Naive thymus-derived CD8-positive, alpha-beta T cell (primary cell): Measurements from ENCODE around the gene LITAFD. TPM values are rescaled to one million over a fixed set of nuclear protein-coding genes. Genes with fewer than 3 reads are reported as not detected.
A peak's percentile ranks its signal among the peaks of the same experiment; 100 is the strongest.

ENCODE experiments used
- ATAC-seq, 2 donors: fragments of 150-1000 bp; cut with Tn5 transposase in 1 of 2; sonication (Bioruptor Pico), chemical (Tn5 transposase) in 1 of 2; 1 replicate in 1 of 2; 2 replicates in 1 of 2; pipeline ENCODE4 v1.10.0; 2021; ENCODE audit warnings: mild to moderate bottlenecking in 2 of 2, moderate library complexity in 2 of 2
- POLR2A ChIA-PET: fragments of 350-600 bp; sonication (Branson Sonifier 250); formaldehyde crosslinking; loops from one replicate; lab custom pipeline; 2021; ENCODE audit warnings: antibody characterized with exemption; lab: Charles Lee
- DNase-seq, 10 donors: peaks; one replicate each; pipeline versions ENCODE4 v3.0.0 to v3.0.0-alpha.2; 2020 to 2022
- H3K27ac Mint-ChIP-seq, 10 donors: one replicate each; pipeline ENCODE4 v1.8.0; 2020 to 2022; ENCODE audit warnings: mild to moderate bottlenecking in 10 of 10, mixed read lengths in 10 of 10, moderate library complexity in 4 of 10, inconsistent platforms in 1 of 10
- H3K27me3 Mint-ChIP-seq, 5 donors: one replicate each; pipeline ENCODE4 v1.8.0; 2021 to 2022; ENCODE audit warnings: mixed read lengths in 5 of 5
- H3K36me3 Mint-ChIP-seq, 3 donors: one replicate each; pipeline ENCODE4 v1.8.0; 2020 to 2022; ENCODE audit warnings: mixed read lengths in 3 of 3, mild to moderate bottlenecking in 2 of 3, inconsistent platforms in 1 of 3
- H3K4me1 Mint-ChIP-seq, 4 donors: one replicate each; pipeline ENCODE4 v1.8.0; 2021 to 2022; ENCODE audit warnings: mixed read lengths in 4 of 4
- H3K4me3 Mint-ChIP-seq, 10 donors: one replicate each; pipeline ENCODE4 v1.8.0; 2020 to 2022; ENCODE audit warnings: mild to moderate bottlenecking in 10 of 10, mixed read lengths in 10 of 10, moderate library complexity in 6 of 10, inconsistent platforms in 1 of 10
- H3K9me3 Mint-ChIP-seq, 9 donors: one replicate each; pipeline ENCODE4 v1.8.0; 2020 to 2022; ENCODE audit warnings: mixed read lengths in 9 of 9, mild to moderate bottlenecking in 3 of 9, inconsistent platforms in 1 of 9, moderate library complexity in 1 of 9
- polyA plus RNA-seq, 3 donors: library from polyadenylated mRNA; unstranded; fragments of 300-500 nt; fragmentation: Illumina TruSeq; gene quantifications; one replicate each; pipeline ENCODE4 v1.2.3, GENCODE V29; 2021
- total RNA-seq, 8 experiments: library from RNA in 2 of 8; stranded (reverse) in 2 of 8; gene quantifications; one replicate each; pipeline ENCODE4 v1.2.3 and lab custom pipeline; 2021 to 2026

Gene LITAFD
- total and polyA plus RNA-seq, 5 experiments from 2014 or later = not detected

DNA sequence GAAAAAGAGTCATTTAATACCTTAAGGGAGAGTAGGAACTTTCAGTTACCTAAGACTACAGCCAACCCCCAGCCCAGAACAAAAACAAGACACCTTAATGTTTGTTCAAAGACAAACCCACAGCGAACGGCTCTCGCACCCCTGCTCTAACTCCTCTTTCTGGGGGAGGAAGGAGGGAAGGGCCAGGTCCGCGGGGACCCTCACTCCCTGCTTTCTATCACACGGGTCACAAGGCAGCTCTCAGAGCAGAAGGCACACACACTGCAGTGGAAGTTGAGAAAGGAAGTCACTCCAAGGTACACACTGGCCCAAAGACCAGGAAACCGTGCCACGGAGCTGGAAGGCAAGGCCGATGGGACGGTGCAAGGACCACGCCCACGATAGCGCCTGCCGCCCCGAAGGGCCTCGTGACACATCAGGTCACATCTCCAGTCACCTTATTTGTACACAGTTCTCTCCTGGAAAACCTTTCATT, 10.0 kb downstream of the LITAFD start:
- peak overlapping the region in 3 of 10 donors; percentile 61 to 66 (median 65) for H3K27ac Mint-ChIP-seq
- no peaks in the 10 kb centered on the region for H3K27me3 Mint-ChIP-seq
- ATAC-seq = no peak
- POLR2A ChIA-PET = no interaction called here
- H3K36me3 Mint-ChIP-seq = peaks cover 4 to 64% (median 20%) of the 10 kb centered on the region in 3 donors
- no peaks in the 10 kb centered on the region for H3K9me3 Mint-ChIP-seq
- H3K4me3 Mint-ChIP-seq = no peak overlapping the region
- peaks cover 0 to 11% (median 4%) of the 10 kb centered on the region in 4 donors for H3K4me1 Mint-ChIP-seq
- no peak for DNase-seq

DNA sequence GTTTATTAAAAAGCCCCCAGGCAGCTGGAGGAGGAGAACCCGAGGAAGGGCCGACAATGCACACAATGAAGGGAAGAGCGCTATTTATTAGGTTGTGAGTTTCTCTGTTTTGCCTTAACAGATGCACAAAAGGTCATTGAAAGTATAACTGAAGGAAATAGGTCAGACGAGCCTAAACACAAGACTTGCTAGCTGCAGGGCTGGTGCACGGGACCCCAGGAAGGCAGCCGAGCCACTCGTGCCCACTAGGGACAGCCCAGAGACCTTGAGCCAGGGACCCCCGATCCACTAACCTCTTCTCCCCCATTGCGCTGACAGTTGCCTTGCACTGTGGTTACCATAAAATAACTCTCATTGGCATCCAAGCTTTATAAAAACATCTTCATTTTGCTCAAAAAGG, 11.3 kb downstream of the LITAFD start:
- H3K4me3 Mint-ChIP-seq = no peak overlapping the region
- H3K9me3 Mint-ChIP-seq = no peaks in the 10 kb centered on the region
- DNase-seq (no peak), ATAC-seq (no peak)
- peak overlapping the region in 1 of 10 donors; percentile 45 for H3K27ac Mint-ChIP-seq
- POLR2A ChIA-PET = no interaction called here
- no peaks in the 10 kb centered on the region for H3K27me3 Mint-ChIP-seq
- peaks cover 0 to 11% (median 0%) of the 10 kb centered on the region in 4 donors for H3K4me1 Mint-ChIP-seq
- H3K36me3 Mint-ChIP-seq = peaks cover 4 to 76% (median 24%) of the 10 kb centered on the region in 3 donors

DNA sequence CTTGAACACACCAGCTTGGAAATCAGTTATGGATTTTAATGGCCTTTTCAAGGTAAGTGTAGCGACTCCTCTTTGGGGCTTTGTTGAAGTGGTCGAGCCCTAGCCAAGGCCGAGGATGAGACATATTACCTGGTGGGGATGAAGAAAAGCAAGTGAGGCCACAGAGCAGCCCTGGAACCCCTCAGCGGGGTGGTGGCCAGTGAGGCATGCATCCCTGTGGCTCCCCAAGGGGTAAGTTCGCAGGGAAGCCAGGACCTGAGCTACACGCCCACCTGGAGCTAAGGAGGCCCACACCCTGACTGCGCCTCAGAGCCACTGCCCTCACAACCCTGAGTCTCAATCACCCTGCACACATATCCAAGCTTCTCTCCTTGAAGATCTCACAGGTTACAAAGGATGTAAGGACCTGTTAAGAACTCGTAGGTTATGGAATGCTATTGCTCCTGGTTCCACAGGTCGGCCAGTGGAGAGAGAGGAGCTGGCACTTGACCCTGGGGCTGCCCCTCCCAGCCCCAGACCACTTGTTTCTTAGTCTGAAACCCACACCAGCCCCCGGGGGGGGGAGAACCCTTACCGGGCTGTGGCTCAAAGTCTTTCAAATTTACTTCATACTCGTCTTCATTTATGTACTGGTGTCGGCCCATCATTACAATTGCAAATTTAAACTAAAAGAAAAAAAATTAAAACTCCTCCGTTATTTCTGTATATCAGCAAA, 12.0 kb downstream of the LITAFD start:
- Mint-ChIP-seq H3K4me3 (no peak overlapping the region), H3K4me1 (peaks cover 0 to 11% (median 0%) of the 10 kb centered on the region in 4 donors), H3K27ac (peak overlapping the region in 2 of 10 donors; percentile 51 to 77), H3K9me3 (no peaks in the 10 kb centered on the region), H3K36me3 (peaks cover 4 to 83% (median 27%) of the 10 kb centered on the region in 3 donors), H3K27me3 (no peaks in the 10 kb centered on the region)
- POLR2A ChIA-PET = no interaction called here
- no peak for ATAC-seq
- DNase-seq = no peak

DNA sequence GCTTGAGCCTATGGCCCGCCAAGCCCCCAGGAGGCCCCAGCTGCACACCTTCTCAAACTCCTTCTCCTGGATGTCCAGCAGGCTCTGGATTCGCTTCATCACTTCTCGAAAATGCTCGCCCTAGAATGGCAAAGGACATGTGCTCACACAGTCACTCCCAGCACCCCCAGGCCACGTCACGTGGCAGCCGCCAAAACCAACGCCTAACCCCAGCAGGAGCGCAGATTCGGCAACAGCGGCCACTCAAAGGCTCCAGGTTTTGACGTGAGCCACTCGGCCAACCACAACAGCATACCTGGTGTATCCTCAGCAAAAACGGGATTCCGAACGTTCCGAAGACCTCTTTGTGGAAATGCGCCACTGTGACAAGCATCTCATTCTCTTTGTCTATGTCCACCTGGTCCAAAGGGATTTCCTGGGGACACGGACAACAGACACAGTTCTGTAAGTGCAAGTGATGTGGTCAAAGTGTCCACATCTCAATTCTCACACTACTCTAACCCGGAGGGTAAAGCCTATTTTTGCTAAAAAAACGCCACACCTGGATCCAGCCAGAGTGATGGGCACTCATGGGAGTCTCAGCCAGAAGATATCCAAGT, 12.7 kb downstream of the LITAFD start:
- Mint-ChIP-seq H3K9me3 (no peaks in the 10 kb centered on the region), H3K36me3 (peaks cover 4 to 90% (median 31%) of the 10 kb centered on the region in 3 donors), H3K27me3 (no peaks in the 10 kb centered on the region), H3K27ac (peak overlapping the region in 4 of 10 donors; percentile 18 to 77 (median 55)), H3K4me3 (peak overlapping the region in 1 of 10 donors; percentile 15), H3K4me1 (peaks cover 0 to 11% (median 0%) of the 10 kb centered on the region in 4 donors)
- ATAC-seq (no peak), DNase-seq (no peak)
- POLR2A ChIA-PET = no interaction called here

DNA sequence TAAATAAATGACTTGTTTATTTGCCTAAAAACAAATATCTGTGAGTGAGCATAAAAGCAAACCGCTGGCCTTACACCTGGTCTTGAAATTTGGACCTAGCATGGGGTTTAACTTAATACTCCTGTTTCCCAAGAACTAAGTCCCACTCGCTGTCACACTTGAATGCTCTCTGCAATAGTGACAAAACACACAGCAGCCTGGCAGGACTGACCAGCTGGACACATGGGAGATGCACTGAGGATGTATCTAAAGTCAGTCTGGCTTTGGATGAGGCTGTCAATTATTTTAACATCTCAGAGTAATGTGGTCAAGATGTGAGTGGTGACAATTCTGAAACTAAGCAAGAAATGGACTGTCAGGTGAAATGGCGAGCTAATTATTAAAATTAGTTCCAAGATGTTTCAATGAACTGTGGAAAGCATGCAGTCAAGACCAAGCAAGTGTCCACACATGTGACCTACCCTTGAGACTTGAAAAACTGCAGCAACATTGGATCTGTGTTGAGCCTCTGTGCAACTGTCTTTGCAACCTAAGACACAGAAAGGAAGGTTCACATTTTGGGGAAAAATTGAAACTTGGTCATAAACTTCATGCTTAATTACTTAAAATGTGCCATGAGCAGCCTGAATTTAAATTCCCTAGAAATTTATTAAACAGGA, 16.6 kb downstream of the LITAFD start:
- Mint-ChIP-seq H3K4me3 (no peak overlapping the region), H3K27ac (peak overlapping the region in 3 of 10 donors; percentile 46 to 69 (median 52)), H3K4me1 (no peaks in the 10 kb centered on the region), H3K36me3 (peaks cover 0 to 96% (median 45%) of the 10 kb centered on the region in 3 donors), H3K27me3 (no peaks in the 10 kb centered on the region), H3K9me3 (no peaks in the 10 kb centered on the region)
- POLR2A ChIA-PET = no interaction called here
- no peak for ATAC-seq
- no peak for DNase-seq

DNA sequence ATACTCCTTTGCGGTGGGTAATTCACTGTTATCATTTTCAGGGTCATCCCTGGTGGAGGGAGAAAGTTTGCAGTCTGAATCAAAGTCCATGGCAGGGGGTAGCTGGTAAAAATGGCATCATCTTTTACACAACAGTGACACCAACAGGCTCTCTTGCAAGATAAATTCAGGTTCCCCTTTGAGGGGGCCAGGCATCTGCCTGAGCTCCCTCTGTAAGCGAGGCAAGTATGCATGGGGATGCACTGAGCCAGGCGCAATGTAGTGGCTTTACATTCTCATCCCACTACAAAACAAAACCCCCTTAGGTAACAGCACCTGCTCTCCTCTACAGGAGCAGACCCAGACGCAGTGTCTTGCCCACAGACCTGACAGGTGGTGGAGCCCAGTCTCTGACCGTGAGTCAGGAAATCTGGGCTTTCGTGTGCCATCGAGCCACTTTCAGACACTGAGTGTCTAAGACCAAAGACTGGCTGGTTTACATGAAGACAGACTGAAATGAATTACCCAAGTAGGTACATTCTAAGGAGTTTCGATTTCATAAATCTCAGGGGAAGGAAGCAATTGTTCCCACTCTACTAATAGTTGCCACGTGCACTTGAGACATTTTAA, 17.7 kb downstream of the LITAFD start:
- ATAC-seq (no peak), DNase-seq (no peak)
- Mint-ChIP-seq H3K27ac (peak overlapping the region in 4 of 10 donors; percentile 3 to 78 (median 25)), H3K4me1 (peaks cover 0 to 2% (median 0%) of the 10 kb centered on the region in 4 donors), H3K4me3 (no peak overlapping the region), H3K9me3 (no peaks in the 10 kb centered on the region), H3K27me3 (no peaks in the 10 kb centered on the region), H3K36me3 (peaks cover 0 to 95% (median 42%) of the 10 kb centered on the region in 3 donors)
- POLR2A ChIA-PET = no interaction called here

DNA sequence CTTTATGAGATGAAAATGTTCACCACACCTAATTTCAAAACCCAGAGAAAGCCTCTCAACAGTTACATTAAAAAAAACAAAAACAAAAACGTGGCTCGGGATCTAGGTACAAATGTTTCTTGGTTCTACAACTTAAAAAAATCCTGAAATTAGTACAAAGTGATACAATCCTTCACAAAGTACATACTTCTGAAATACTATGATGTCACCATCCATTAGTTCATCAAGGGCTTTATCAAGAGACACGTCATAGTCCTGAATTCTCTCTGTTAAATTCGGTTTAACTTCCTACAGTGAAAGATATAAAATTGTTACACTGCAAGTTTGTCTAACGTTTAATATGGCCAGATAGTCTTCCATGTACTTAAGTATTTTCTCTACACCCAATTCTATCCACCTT, 18.2 kb downstream of the LITAFD start:
- DNase-seq = no peak
- H3K27me3 Mint-ChIP-seq = no peaks in the 10 kb centered on the region
- no peak for ATAC-seq
- peak overlapping the region in 3 of 10 donors; percentile 3 to 78 (median 29) for H3K27ac Mint-ChIP-seq
- H3K4me1 Mint-ChIP-seq = peaks cover 0 to 3% (median 0%) of the 10 kb centered on the region in 4 donors
- no peaks in the 10 kb centered on the region for H3K9me3 Mint-ChIP-seq
- no peak overlapping the region for H3K4me3 Mint-ChIP-seq
- peaks cover 0 to 95% (median 40%) of the 10 kb centered on the region in 3 donors for H3K36me3 Mint-ChIP-seq
- POLR2A ChIA-PET = no interaction called here

DNA sequence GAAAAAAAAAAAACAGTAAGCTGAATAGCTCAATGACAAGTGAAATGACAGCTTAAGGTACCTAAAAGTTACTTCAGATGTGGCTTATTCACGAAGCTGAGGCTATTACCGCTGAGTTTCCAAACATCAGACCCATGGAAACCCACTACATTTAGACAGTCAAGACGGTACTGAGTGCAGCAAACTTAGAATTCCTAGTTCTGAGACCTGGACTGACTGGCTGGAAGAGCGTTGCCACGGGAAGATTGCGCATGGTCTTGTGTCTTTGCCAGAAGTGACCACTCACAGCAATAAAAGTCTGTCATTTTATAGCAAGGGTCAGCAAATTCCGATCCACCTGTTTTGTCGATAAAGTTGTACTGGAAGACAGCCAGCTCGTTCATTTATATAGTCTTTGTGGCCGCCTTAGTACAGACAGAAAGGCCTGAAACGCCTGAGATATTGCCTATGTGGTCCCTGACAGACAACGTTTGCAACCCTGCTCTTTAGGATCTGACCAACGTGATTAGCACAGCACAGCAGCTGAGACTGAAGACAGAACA, 19.2 kb downstream of the LITAFD start:
- Mint-ChIP-seq H3K27me3 (no peaks in the 10 kb centered on the region), H3K4me1 (peaks cover 0 to 3% (median 0%) of the 10 kb centered on the region in 4 donors), H3K36me3 (peaks cover 0 to 96% (median 38%) of the 10 kb centered on the region in 3 donors), H3K4me3 (no peak overlapping the region), H3K27ac (peak overlapping the region in 2 of 10 donors; percentile 29 to 50), H3K9me3 (no peaks in the 10 kb centered on the region)
- no peak for DNase-seq
- no peak for ATAC-seq
- POLR2A ChIA-PET = interaction anchor here (0.6 kb wide), 1 partner anchor 121 kb away, joined by 4 read pairs; no protein-coding TSS in a partner anchor

DNA sequence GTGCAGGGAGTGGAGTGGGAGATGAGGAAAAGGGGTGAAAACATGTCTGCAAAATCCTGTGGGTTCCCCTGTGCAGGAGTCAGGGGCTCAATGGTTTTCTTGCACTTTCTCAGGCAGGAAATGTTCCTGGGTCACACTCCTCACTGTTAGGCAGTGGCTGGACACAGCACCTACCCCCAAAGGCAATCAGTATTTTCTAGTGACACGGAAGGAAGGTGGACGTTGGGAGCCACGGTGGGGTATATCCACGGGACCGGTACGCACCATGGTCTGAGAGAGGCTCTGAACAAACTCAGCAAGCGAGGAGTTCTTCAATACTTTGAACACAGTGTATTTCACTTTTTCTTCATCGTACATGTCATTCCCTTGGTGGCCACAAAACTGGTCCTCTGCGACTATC, 20.9 kb downstream of the LITAFD start:
- ATAC-seq (no peak), DNase-seq (no peak)
- POLR2A ChIA-PET = no interaction called here
- Mint-ChIP-seq H3K27ac (peak overlapping the region in 1 of 10 donors; percentile 40), H3K9me3 (no peaks in the 10 kb centered on the region), H3K4me3 (no peak overlapping the region), H3K4me1 (peaks cover 0 to 3% (median 0%) of the 10 kb centered on the region in 4 donors), H3K36me3 (peaks cover 0 to 97% (median 38%) of the 10 kb centered on the region in 3 donors), H3K27me3 (no peaks in the 10 kb centered on the region)

DNA sequence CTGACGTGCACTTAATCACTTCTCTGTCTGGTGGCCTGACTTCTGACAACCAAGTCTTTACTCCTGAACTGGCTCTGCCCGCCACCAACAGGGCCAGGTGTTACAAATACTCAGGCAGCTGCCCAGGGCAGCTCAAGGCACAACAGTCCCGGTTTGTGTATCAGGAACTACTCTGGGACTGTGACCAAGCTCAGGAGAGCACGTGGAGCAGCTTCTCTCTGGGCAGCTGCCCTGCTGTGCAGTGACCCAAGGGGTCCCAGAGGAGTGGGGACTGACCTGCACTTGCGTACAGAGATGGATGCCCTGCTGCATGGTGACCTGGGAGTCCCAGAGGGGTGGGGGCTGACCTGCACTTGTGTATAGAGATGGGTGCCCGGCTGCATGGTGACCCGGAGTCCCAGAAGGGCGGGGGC, 21.9 kb downstream of the LITAFD start:
- peaks cover 0 to 97% (median 30%) of the 10 kb centered on the region in 3 donors for H3K36me3 Mint-ChIP-seq
- ATAC-seq (no peak), DNase-seq (no peak)
- POLR2A ChIA-PET = no interaction called here
- peak overlapping the region in 1 of 10 donors; percentile 53 for H3K27ac Mint-ChIP-seq
- no peaks in the 10 kb centered on the region for H3K9me3 Mint-ChIP-seq
- H3K4me1 Mint-ChIP-seq = peaks cover 2 to 9% (median 7%) of the 10 kb centered on the region in 4 donors
- H3K27me3 Mint-ChIP-seq = no peaks in the 10 kb centered on the region
- H3K4me3 Mint-ChIP-seq = no peak overlapping the region

DNA sequence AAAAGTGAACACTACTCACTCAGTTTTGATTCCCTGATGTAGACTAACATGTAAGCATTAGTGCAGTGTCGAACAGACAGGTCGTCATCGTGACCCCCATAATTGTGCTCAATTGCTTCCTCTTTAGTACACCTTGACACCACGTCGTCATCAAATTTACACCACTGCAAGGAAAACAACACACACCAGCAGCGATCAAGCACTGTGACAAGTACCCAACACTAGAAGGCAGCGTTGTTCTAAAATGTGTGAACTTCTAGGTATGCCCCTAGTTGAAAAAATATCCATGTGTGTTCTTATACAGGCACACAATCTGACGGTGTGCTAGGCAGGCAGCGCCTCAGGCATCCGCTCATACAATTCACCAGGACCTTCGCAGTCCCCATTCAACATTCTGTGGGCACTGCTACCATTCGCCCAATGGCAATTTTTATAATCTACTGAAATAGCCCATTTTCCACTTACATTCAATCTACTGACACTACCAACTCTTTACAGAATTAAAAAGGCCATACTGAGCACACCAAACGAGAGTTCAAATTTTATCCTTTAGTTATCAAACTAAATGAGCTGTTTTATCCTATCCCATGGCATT, 23.1 kb downstream of the LITAFD start:
- Mint-ChIP-seq H3K4me3 (peak overlapping the region in 1 of 10 donors; percentile 7), H3K4me1 (peaks cover 8 to 17% (median 12%) of the 10 kb centered on the region in 4 donors), H3K27me3 (no peaks in the 10 kb centered on the region), H3K9me3 (no peaks in the 10 kb centered on the region), H3K27ac (peak overlapping the region in 1 of 10 donors; percentile 11), H3K36me3 (peaks cover 0 to 96% (median 29%) of the 10 kb centered on the region in 3 donors)
- peak in 2 of 10 donors; percentile 19 to 27 for DNase-seq
- POLR2A ChIA-PET = no interaction called here
- ATAC-seq = peak; percentile 52 to 73
